NCI-H2107 (cell line): Measurements from ENCODE around the gene OOEP.

Source experiments
- DNase-seq: peaks from one replicate; lab custom pipeline; 2025; lab: John Stamatoyannopoulos, UW

Gene OOEP

DNA sequence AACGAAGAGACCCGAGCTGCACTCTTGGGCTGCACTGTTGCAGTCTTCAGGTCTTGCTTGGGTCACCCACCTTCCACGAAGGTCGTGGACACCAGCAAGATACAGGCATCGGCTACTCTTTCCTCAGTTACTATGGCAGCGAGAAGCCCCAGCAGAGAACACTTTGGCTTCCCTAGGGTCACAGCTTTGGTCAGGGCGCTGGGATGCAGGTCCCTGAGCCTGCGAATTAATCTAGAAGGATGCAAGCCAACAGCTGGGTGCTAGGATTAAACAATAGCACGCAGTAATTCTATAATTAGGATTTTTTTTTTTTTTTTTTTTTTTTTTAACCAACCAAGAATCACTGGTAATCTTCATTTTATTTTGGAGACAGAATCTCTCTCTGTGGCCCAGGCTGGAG lies 5.1 kb downstream of the OOEP start:
- DNase-seq: no peak

DNA sequence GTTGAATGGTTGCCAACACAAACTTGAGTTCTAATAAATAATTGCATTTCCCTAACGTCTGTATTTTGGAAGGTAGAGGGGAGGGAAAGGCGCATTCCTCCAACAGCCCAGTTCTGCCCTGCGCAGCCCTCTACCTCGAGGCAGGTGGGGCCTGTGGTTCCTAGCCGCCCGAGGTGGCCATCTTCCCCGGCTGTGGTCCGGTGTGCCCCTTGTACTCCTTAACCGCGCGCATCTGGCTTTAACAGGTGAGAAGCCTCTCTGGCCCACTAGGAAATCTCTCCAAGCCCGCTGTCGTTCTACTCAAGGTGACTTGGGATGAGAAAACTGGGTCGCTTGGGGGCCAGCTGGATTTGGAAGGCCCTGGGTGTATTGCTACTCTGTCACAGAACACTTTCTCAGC lies 5.6 kb downstream of the OOEP start:
- no peak for DNase-seq

DNA sequence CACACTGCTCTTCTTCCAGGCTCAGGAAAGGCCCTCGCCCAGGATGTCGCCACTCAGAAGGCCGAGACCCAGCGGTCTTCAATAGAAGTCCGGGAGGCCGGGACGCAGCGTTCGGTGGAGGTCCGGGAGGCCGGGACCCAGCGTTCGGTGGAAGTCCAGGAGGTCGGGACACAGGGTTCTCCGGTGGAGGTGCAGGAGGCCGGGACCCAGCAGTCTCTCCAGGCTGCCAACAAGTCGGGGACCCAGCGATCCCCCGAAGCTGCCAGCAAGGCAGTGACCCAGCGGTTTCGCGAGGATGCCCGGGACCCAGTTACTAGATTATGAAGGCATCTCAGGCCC lies 6.2 kb downstream of the OOEP start:
- no peak for DNase-seq

DNA sequence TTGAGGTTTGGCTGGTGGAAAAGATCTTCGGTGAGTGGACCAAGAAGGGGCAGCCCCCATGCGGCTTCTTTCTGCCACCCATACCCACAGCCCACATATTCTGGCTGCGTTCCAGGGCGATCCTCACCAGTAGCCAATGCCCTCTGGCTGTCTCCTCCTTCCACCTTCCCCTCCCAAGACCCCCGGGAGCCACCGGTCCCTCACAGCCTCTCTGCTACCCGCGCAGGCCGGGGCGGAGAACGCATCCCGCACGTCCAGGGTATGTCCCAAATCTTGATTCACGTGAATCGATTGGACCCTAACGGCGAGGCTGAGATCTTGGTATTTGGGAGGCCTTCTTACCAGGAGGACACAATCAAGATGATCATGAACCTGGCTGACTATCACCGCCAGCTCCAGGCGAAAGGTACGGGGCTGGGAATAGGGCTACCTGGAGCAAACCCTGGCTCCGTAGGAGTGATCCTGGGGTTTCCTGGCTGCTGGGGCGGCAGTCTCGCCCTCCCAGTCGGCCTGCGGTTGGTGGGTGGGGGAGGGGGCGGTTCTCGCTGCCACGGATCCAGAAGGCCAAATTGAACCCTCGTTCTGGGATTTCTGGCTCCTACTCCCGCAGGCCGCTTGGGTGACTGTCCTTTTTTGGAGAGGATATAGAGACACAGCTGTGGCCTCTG lies 6.7 kb downstream of the OOEP start:
- no peak for DNase-seq

DNA sequence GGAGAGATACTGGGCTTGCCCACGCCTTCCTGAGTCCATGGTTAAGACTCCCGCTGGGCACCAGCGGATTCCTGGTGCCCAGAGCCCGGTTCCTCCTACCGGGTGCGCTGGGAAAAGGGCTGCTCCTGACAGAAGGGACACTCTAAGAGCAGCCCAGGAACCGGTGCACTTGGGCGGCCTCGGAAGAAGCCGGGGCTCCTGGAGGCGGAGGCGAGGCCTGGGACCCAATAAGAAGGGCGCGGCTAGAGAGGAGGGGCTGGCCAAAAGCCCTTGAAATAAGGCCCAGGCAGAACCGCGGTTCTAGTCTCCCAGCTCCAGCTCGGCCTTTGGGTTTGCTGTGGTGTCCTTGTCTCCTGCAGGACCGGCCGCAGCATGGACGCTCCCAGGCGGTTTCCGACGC lies 7.3 kb downstream of the OOEP start, which contains the start of gene KHDC3L:
KHDC3L (plus strand) TSS at position 301 of the 400 bp plus-strand sequence; CDS start at position 373, 72 bp downstream.
- DNase-seq: no peak

GRCh38 chr6:73353636-73354593 lies 15.8 kb downstream of the OOEP start, which contains the start of gene DPPA5:
TSS of gene DPPA5 (minus strand) at chr6:73354276. CDS start at chr6:73354225, 51 bp downstream.
- no peak for DNase-seq

DNA sequence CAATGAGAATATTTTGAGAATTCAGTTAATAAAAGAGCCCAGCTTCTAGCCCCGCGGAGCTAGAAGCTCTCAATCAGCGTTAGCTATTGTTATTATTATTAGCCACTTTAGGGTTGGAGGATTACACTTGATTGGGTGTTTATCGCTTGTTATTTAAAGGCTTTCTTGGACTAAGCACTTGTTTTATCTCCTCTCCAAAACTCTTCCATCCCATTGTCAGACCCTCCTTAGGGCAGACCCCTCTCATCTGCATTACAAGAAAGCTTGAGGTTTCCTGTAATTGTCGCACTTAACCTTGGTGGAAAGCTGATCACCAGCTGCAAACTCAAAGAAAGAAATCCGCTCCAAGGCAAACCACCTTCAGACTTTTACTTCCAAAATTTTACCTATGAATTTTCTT lies 20.4 kb downstream of the OOEP start:
- DNase-seq: no peak

DNA sequence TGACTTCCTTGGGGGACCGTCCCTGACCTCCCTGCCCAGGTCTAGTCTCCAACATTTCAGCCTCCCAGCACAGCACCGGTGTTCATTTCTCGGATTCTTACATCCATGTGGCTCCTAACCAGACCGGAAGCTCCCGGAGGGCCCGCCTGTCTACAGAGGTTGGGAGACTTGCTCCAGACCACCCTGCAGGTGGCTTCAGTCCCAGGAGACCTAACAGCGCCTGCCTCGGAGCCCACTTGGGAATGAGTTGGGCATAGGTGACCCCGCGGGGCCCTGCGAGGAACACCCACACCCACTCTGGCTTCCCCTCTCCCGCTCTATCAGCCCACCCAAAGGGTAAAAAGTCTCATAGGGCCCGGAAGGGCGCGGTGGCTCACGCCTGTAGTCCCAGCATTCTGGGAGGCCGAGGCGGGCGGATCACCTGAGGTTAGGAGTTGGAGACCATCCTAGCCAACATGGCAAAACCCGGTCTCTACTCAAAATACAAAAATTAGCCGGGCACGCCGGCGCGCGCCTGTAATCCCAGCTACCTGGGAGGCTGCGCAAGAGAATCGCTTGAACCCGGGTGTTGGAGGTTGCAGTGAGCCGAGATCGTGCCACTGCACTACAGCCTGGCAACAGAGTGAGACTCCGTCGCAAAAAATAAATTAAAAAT lies 21.0 kb downstream of the OOEP start:
- no peak for DNase-seq

DNA sequence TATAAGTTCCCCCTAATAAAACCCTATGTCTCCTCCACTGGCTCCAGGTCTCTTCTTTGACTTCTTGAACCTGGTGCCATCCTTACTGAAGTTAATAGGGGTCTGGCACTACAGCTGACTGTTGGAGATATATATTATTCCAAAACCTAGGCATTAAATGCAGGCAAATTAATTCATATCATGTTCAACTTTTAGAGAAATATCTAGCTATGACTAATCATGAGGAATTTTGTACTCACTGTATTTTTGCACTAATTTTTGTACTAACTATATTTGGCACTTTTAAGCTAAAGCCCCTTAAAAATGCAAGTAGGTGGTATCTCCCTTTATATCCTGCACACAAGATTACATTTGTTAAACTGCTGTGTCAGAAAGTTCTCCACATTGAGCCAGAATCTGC lies 26.5 kb downstream of the OOEP start:
- no peak for DNase-seq

- DNase-seq: no peak
These were observed 27.5 kb downstream of the OOEP start for GRCh38 chr6:73342174-73342573.

DNA sequence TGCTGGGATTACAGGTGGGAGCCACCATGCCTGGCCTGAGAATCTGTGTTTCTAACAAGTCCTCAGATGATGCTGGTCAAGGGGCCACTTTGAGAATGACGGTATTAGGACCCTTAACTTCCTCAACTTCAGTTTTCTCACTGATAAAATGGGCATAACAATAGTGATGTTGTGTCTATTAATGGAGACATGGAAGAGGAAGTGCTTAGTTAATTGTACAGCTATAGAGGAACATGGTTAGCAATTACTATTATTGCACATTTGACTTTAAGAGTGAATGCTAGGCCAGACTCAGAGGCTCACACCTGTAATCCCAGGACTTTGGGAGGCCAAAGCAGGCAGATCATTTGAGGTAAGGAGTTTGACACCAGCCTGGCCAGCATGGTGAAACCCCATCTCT lies 28.4 kb downstream of the OOEP start:
- DNase-seq: no peak

GRCh38 chr6:73340048-73340447 lies 29.6 kb downstream of the OOEP start:
- DNase-seq: no peak

DNA sequence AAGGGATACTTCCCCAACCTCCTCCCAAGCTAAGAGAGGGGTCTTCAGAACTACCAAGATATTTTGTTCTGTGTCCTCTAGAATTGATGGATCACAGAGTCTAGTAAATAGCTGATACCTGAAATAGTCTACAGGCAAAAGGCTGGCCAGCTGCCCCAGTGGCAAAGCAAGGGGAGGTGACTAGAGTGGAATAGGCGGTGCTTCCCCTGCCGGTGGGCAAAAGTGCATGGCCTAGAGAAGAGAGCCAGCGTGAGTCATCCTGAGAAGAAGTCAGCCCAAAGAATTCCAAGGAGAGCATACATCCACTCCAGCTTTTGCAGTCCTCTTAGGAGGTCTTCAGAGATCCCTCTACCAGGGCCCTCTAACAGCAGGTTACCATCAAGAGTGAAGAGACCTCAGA lies 30.4 kb downstream of the OOEP start:
- no peak for DNase-seq

DNA sequence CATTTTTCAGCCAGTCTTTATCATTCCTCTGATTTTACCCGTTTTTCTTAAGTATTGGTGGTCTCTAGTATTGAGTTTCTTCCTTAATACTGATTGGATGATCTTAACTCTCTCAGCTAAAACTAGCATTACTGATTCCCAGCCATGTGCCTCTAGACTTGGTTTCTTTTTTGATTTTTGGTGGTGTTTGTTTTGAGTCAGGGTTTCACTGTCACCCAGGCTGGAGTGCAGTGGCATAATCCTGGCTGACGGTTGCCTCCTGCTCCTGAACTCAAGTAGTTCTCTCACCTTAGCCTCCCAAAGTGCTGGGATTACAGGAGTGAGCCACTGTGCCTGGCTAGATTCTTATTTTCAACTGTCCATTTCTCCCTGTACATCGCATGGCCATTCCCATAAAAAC lies 40.5 kb downstream of the OOEP start:
- DNase-seq: no peak

DNA sequence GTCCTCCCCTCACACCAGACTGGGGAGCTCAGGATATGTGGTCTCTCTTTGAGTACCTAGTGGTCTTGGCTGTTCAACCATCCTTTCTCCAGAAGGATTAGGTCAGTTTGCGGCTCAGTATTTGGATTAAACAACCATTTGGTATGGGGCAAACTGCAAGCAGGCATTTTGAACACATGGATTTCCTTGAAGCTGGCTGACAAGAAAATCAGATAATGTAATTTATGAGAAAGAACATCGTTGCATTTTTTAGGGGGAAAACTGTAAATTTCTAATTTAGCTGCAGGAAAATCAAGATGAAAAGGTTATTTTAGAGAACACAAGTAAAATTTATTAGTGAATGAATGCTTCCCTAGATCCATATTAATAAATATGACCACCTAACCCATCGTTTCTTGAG lies 40.9 kb downstream of the OOEP start:
- DNase-seq: no peak

DNA sequence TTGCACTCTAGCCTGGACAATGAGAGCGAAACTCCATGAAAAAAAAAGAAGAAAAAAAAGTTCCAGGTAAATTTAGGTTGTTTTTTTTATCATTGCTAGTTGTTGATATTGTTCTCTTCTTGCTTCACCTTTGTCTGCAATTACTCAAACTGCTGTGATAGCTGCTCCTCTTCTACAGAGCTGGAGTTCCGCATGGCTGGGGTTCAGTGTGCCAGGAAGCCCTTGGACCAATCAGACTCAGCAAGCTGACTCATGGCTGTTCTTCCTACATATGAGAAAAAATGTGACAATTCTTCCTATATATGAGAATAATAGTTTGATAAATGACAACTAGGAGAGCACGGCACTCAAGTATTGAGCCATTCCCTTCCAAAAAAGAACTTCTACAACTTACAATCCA lies 44.0 kb downstream of the OOEP start:
- DNase-seq: no peak

GRCh38 chr6:73323323-73323722 lies 46.4 kb downstream of the OOEP start:
- DNase-seq: no peak
